MM.1S (cell line): Measurements from ENCODE around the gene KCNA2.

Experiments used
- DNase-seq: peaks from one replicate; pipeline ENCODE4 v3.0.0-alpha.2; 2015
- H2AFZ ChIP-seq: fragments of 300-600 bp; sonication (generic); 2 replicates; pipeline ENCODE4 v1.6.0; 2016; ENCODE audit warnings: antibody characterized with exemption, low read length
- H3F3A ChIP-seq: fragments of 300-600 bp; sonication (generic); 2 replicates; pipeline ENCODE4 v1.6.1; 2016; ENCODE audit warnings: mild to moderate bottlenecking, antibody characterized with exemption, low read length, moderate library complexity, mixed read lengths; ENCODE audit not compliant: insufficient read depth
- H3K27ac ChIP-seq: fragments of 300-600 bp; sonication (generic); 2 replicates; pipeline ENCODE4 v1.5.1; 2016; ENCODE audit warnings: mild to moderate bottlenecking, low read length
- H3K27me3 ChIP-seq: fragments of 300-600 bp; sonication (generic); replicated peaks from 2 replicates; pipeline ENCODE4 v1.6.0; 2016; ENCODE audit warnings: low read length; ENCODE audit not compliant: insufficient read depth
- H3K36me3 ChIP-seq: fragments of 300-600 bp; sonication (generic); replicated peaks from 2 replicates; pipeline ENCODE4 v1.6.1; 2016; ENCODE audit warnings: mild to moderate bottlenecking, low read length, mixed read lengths; ENCODE audit not compliant: insufficient read depth
- H3K4me1 ChIP-seq: fragments of 300-600 bp; sonication (generic); 2 replicates; pipeline ENCODE4 v1.6.1; 2016; ENCODE audit warnings: low read length, mixed read lengths
- H3K4me2 ChIP-seq: fragments of 300-600 bp; sonication (generic); 2 replicates; pipeline ENCODE4 v1.6.0; 2016; ENCODE audit warnings: low read depth, low read length
- H3K4me3 ChIP-seq: fragments of 300-600 bp; sonication (generic); 2 replicates; pipeline ENCODE4 v1.5.1; 2016; ENCODE audit warnings: low read length, mixed read lengths
- H3K79me2 ChIP-seq: fragments of 300-600 bp; sonication (generic); 2 replicates; pipeline ENCODE4 v1.6.1; 2016; ENCODE audit warnings: mixed run types, low read length, mixed read lengths
- H3K9ac ChIP-seq: fragments of 300-600 bp; sonication (generic); 2 replicates; pipeline ENCODE4 v1.6.1; 2016; ENCODE audit warnings: low read length, mixed read lengths
- H3K9me2 ChIP-seq: fragments of 300-600 bp; sonication (generic); replicated peaks from 2 replicates; pipeline ENCODE4 v1.6.1; 2016; ENCODE audit warnings: mild to moderate bottlenecking, low read length, mixed read lengths; ENCODE audit not compliant: insufficient read depth
- H3K9me3 ChIP-seq: fragments of 300-600 bp; sonication (generic); replicated peaks from 2 replicates; pipeline ENCODE4 v1.6.1; 2016; ENCODE audit warnings: mild to moderate bottlenecking, low read length, mixed read lengths; ENCODE audit not compliant: insufficient read depth
- H4K20me1 ChIP-seq: fragments of 300-600 bp; sonication (generic); 2 replicates; pipeline ENCODE4 v1.6.1; 2016; ENCODE audit warnings: mild to moderate bottlenecking, low read length, moderate library complexity, mixed read lengths; ENCODE audit not compliant: insufficient read depth
- EZH2 ChIP-seq: fragments of 300-600 bp; sonication (generic); optimal IDR thresholded peaks from 2 replicates; pipeline ENCODE3; 2017; ENCODE audit warnings: low read depth, mild to moderate bottlenecking, antibody characterized with exemption, low read length, mixed read lengths
- EZH2phosphoT487 ChIP-seq: fragments of 300-600 bp; sonication (generic); IDR thresholded peaks from 2 replicates; pipeline ENCODE4 v1.6.1; 2018; ENCODE audit warnings: antibody characterized with exemption, low read length
- TF ChIP-seq, protein P1 (sequence below): fragments of 300-600 bp; sonication (generic); IDR thresholded peaks from 2 replicates; pipeline ENCODE4 v1.5.1; 2016; ENCODE audit warnings: antibody characterized with exemption, low read length, mixed read lengths

KCNA2 gene

DNA sequence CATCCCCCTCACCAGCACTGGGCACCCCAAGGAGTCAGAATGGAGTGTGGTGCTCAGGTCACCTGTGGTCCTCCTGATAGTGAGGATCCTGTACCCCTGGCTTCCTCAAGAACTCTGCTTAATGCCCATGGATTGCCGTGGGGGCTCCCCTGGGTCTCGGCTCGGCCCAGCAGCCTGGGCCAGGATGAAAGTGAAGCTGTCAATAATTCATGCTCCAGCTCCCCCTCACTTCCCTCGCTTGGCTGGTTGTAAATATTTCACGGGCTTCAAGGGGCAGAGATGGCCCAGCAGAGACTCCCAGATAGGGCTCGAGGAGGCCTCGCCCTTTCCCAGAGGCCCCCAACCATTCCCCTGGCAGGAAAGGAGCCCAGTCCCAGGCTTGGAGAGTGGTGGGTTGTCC lies 44.6 kb downstream of the KCNA2 start:
- TF ChIP-seq EZH2: no peak
- no peak for TF ChIP-seq EZH2phosphoT487
- TF ChIP-seq, protein P1, sequence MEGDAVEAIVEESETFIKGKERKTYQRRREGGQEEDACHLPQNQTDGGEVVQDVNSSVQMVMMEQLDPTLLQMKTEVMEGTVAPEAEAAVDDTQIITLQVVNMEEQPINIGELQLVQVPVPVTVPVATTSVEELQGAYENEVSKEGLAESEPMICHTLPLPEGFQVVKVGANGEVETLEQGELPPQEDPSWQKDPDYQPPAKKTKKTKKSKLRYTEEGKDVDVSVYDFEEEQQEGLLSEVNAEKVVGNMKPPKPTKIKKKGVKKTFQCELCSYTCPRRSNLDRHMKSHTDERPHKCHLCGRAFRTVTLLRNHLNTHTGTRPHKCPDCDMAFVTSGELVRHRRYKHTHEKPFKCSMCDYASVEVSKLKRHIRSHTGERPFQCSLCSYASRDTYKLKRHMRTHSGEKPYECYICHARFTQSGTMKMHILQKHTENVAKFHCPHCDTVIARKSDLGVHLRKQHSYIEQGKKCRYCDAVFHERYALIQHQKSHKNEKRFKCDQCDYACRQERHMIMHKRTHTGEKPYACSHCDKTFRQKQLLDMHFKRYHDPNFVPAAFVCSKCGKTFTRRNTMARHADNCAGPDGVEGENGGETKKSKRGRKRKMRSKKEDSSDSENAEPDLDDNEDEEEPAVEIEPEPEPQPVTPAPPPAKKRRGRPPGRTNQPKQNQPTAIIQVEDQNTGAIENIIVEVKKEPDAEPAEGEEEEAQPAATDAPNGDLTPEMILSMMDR: no peak
- no peak overlapping the region for H3K4me3 ChIP-seq
- no peaks in the 10 kb centered on the region for H3K79me2 ChIP-seq
- no peaks in the 10 kb centered on the region for H3K4me1 ChIP-seq
- no peaks in the 10 kb centered on the region for H3K9me2 ChIP-seq
- no peak overlapping the region for H3K9ac ChIP-seq
- H3K9me3 ChIP-seq: no peaks in the 10 kb centered on the region
- no peak overlapping the region for H3K27ac ChIP-seq
- no peaks in the 10 kb centered on the region for H3K27me3 ChIP-seq
- DNase-seq: no peak
- H3K36me3 ChIP-seq: no peaks in the 10 kb centered on the region
- no peak overlapping the region for H2AFZ ChIP-seq
- H3F3A ChIP-seq: no peaks in the 10 kb centered on the region
- no peak overlapping the region for H3K4me2 ChIP-seq
- H4K20me1 ChIP-seq: no peaks in the 10 kb centered on the region

DNA sequence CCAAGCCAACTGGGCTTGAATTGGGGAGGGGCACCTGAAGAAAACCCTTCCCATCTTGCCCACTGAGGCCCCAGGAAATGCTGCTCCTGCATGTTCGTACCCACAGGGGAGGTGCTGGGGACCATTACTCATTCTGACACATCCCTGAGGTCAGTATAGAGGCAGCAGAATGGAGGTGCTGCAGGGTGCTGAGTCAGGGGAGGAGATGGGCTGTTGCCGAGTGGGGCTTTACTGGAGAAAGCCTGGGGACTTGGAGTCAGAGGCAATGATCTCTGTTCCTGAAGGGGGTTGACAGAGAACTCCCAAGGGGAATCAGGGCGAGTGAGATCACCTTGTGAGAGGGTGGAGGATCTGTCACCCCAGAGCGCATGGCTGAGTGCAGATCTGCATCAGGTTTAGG lies 47.0 kb downstream of the KCNA2 start:
- Histone ChIP-seq H3K27me3 (no peaks in the 10 kb centered on the region), H3K4me2 (no peak overlapping the region)
- DNase-seq: no peak

GRCh38 chr1:110557481-110557880 lies 48.7 kb downstream of the KCNA2 start:
- no peak overlapping the region for H3K4me2 ChIP-seq
- no peaks in the 10 kb centered on the region for H3K79me2 ChIP-seq
- no peak for TF ChIP-seq EZH2
- no peak for TF ChIP-seq EZH2phosphoT487
- TF ChIP-seq, protein P1: no peak
- no peak overlapping the region for H3K4me3 ChIP-seq
- no peak for DNase-seq
- H3K9ac ChIP-seq: no peak overlapping the region
- H3K9me3 ChIP-seq: no peaks in the 10 kb centered on the region
- H3K36me3 ChIP-seq: no peaks in the 10 kb centered on the region
- H3K27me3 ChIP-seq: no peaks in the 10 kb centered on the region
- no peak overlapping the region for H3K27ac ChIP-seq
- H3F3A ChIP-seq: no peaks in the 10 kb centered on the region
- H3K4me1 ChIP-seq: no peaks in the 10 kb centered on the region
- H3K9me2 ChIP-seq: no peaks in the 10 kb centered on the region
- no peaks in the 10 kb centered on the region for H4K20me1 ChIP-seq
- H2AFZ ChIP-seq: no peak overlapping the region

More for the DNA sequence above, 47.0 kb downstream of the KCNA2 start:
- Histone ChIP-seq H3F3A (no peaks in the 10 kb centered on the region), H3K79me2 (no peaks in the 10 kb centered on the region), H3K36me3 (no peaks in the 10 kb centered on the region), H3K27ac (no peak overlapping the region), H3K4me1 (no peaks in the 10 kb centered on the region), H4K20me1 (no peaks in the 10 kb centered on the region), H2AFZ (no peak overlapping the region), H3K4me3 (no peak overlapping the region), H3K9ac (no peak overlapping the region), H3K9me2 (no peaks in the 10 kb centered on the region), H3K9me3 (no peaks in the 10 kb centered on the region)
- TF ChIP-seq, protein P1: no peak
- TF ChIP-seq EZH2phosphoT487: no peak
- TF ChIP-seq EZH2: no peak

GRCh38 chr1:110556471-110556807 lies 49.7 kb downstream of the KCNA2 start:
- Histone ChIP-seq H3K4me2 (no peak overlapping the region), H3K9me3 (no peaks in the 10 kb centered on the region), H3K4me1 (no peaks in the 10 kb centered on the region), H3K79me2 (no peaks in the 10 kb centered on the region), H4K20me1 (no peaks in the 10 kb centered on the region), H2AFZ (no peak overlapping the region), H3K9ac (no peak overlapping the region), H3K27me3 (no peaks in the 10 kb centered on the region), H3F3A (no peaks in the 10 kb centered on the region), H3K36me3 (no peaks in the 10 kb centered on the region), H3K4me3 (no peak overlapping the region), H3K27ac (no peak overlapping the region), H3K9me2 (no peaks in the 10 kb centered on the region)
- no peak for TF ChIP-seq EZH2
- TF ChIP-seq EZH2phosphoT487: no peak
- TF ChIP-seq, protein P1: no peak
- no peak for DNase-seq
